ENCODE measurements around the gene HSPB1. TPM values are rescaled to one million over a fixed set of nuclear protein-coding genes. Genes with fewer than 3 reads are reported as not detected.
A peak's percentile ranks its signal among the peaks of the same experiment; 100 is the strongest.
"Not testable (repeated sequence)": the region's sequence is repeated elsewhere in the genome, so short reads cannot be mapped to it uniquely, and the experiment has no call there.

The HSPB1 gene
- total RNA-seq: 3,139 TPM
- long read RNA-seq, transcript HSPB1-201 (3 exons, 909 nt): major isoform, 1,110 of 1,657 reads
- long read RNA-seq, transcript HSPB1-203 (2 exons, 1,455 nt): minor isoform, 517 of 1,657 reads
- long read RNA-seq, partial matches to known transcripts: 28 of 1,657 reads
- long read RNA-seq, other reads (novel, unspliced or antisense): 2 of 1,657 reads

DNA sequence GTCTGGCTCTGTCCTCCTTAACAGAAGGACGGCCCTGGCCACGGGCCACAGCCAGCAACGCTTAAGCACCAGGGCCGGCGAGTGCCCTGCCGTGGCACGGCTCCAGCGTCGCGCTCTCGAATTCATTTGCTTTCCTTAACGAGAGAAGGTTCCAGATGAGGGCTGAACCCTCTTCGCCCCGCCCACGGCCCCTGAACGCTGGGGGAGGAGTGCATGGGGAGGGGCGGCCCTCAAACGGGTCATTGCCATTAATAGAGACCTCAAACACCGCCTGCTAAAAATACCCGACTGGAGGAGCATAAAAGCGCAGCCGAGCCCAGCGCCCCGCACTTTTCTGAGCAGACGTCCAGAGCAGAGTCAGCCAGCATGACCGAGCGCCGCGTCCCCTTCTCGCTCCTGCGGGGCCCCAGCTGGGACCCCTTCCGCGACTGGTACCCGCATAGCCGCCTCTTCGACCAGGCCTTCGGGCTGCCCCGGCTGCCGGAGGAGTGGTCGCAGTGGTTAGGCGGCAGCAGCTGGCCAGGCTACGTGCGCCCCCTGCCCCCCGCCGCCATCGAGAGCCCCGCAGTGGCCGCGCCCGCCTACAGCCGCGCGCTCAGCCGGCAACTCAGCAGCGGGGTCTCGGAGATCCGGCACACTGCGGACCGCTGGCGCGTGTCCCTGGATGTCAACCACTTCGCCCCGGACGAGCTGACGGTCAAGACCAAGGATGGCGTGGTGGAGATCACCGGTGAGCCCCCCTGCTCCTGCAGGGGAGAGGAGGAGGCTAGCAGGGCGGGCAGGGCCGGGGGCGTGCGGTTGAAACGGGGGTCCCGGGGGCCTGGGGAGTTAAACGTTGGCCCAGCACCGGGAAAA is at the start of gene HSPB1:
HSPB1 (plus strand) TSS at position 327 of the 855 bp plus-strand sequence; CDS start at position 367, 40 bp downstream.
- DNase-seq (ENCODE audit: missing footprints) (peak; percentile 95), ATAC-seq (peak; percentile 88)
- intact Hi-C loops (cut with DNase I): loop anchor here (10.0 kb wide), 1 partner anchor 52 kb away; the partner anchor contains the start of gene YWHAG

DNA sequence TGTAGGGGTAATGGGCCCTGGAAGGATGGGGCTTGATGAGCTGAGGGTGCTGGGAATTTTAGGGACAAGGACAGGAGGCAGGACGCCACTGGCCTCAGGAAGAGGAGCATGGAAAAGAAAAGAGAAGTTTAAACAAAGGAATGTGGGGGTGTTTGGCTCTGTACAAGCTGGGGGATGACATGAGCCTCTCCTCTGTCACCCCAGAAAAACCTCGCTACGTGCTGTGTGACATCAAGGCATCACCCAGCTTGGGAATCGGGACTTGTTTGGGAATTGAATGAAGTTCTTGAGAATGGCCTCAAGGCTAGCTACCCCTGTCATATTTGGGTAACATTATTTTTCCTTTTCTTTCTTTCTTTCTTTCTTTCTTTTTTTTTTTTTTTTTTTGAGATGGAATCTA is 47.7 kb upstream of the HSPB1 start:
- no peak for ATAC-seq
- intact Hi-C loops (cut with DNase I): no loop called here

DNA sequence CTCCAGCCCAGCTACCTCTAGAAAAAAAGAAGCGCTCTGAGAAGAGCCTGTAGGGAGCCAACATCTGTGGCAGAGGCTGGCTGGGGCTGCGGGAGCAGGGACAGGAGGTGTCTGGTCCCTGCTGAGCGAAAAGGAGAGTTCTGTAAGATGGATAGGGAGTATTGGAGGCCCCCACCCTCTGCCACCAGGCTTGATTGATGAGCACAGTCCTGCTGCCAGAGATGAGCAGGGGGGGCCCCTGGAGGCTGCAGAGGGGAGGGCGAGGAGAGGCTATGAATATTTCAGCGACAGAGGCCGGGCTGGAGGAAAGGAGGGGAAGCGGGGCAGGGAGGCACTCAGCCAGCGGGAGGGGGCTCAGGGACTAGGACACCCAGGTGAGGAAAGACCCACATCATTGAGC is 44.5 kb upstream of the HSPB1 start:
- intact Hi-C loops (cut with DNase I): no loop called here
- ATAC-seq (no peak), DNase-seq (ENCODE audit: missing footprints) (no peak)

More for the DNA sequence above, 47.7 kb upstream of the HSPB1 start:
- no peak for DNase-seq (ENCODE audit: missing footprints)

DNA sequence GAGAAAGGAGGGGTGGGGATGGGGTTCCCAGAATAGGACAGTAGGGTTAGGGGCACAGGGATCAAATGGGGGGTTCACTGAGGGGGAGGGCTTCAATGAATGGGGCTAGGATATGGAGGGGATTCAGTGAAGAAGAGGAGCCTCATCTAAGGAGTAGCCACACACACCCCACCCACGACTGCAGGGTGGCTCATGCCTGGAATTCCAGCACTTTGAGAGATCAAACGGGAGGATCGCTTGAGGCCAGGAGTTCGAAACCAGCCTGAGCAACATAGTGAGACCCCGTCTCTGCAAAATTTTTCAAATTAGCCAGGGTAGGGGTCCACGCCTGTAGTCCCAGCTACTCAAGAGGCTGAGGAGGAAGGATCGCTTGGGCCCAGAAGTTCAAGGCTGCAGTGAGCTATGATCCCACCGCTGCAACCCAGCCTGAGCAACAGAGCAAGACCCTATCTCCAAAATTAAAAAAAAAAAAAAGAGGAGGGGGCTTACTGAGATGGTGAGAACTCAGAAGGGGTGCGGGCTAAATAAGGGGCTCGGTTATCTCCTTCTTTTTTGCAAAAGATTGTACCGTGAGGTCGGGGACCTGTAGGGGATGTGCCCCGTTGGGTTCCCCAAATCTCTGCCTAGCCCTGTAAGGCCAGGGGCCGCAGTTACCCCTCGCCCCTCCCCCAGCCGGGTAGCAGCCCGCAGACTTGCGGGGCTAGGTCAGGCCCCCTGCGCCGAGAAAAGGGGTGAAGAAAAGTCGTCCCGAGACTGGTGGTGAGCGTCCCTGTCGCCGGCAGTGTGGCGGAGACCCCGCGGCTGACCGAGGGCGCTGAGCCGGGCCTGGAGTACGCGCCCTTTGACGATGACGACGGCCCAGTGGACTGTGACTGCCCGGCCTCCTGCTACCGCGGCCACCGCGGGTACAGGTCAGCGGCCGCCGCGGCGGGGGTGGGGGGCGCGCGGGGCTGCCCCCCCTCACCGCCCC is 43.1 kb upstream of the HSPB1 start:
- no peak for ATAC-seq
- no peak for DNase-seq (ENCODE audit: missing footprints)
- intact Hi-C loops (cut with DNase I): loop anchor here (5.0 kb wide), 1 partner anchor 82 kb away; no protein-coding TSS in a partner anchor

DNA sequence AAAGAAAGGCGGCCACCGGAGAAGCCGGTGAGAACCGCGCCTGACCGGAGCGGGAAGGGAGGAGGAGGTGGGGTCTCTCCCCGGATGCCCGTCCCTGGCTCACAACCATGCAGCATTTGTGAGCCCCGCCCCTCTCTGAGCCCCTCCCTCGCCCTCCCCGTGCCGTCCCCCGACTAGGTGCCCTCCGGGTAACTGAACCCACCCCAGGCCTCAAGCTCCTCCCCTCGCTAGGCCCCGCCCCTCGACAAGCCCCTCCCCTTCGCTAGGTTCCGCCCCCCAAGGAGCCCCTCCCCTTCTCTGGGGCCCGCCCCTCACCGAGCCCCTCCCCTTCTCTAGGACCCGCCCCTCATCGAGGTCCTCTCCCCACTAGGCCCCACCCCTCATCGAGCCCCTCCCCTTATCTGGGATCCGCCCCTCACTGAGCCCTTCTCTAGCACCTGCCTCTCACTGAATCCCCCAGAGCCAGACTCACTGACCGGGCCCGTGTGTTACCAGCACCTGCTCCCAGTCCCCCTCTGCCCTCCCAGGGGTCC is 42.2 kb upstream of the HSPB1 start:
- DNase-seq (ENCODE audit: missing footprints): no peak
- no peak for ATAC-seq
- intact Hi-C loops (cut with DNase I): loop anchor here (5.0 kb wide), 1 partner anchor 83 kb away; no protein-coding TSS in a partner anchor

DNA sequence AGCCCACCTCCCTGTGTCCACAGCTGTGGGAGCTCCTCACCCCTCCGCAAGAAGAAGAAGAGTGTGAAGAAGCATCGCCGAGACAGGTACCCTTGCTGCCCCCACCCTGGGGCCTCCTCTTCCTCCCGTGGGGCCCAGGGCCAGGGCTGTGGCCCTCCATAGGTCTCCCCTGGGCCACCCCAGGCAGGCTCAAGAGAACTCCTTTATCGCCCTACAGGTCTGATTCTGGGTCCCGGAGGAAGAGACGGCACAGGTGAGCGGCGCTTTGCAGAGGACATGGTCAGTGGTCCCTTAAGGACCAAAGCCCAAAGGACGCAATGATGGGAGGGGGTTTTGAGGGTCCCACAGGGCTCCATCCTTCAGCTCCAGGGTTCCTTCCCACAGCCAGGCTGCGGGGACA is 41.1 kb upstream of the HSPB1 start:
- DNase-seq (ENCODE audit: missing footprints) (no peak), ATAC-seq (no peak)
- intact Hi-C loops (cut with DNase I): loop anchor here (5.0 kb wide), 1 partner anchor 84 kb away; no protein-coding TSS in a partner anchor

DNA sequence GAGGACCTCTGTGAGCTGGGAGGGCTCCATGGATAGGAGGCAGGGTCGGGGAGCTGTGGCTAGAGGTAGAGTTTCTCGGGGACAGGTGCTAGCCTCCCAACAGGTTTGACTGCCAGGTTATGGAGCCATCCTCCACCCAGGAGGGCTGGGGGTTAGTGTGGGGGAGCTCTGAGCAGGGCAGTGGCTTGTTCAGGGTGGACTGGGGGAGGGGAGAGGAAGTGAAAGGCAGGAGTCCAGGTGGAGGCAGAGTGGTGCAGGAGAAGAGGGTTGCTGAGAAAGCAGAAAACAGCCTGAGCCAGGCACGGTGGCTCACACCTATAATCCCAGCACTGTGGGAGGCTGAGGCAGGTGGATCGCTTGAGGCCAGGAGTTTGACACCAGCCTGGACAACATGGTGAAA is 40.5 kb upstream of the HSPB1 start:
- intact Hi-C loops (cut with DNase I): loop anchor here (5.0 kb wide), 1 partner anchor 85 kb away; no protein-coding TSS in a partner anchor
- no peak for ATAC-seq

DNA sequence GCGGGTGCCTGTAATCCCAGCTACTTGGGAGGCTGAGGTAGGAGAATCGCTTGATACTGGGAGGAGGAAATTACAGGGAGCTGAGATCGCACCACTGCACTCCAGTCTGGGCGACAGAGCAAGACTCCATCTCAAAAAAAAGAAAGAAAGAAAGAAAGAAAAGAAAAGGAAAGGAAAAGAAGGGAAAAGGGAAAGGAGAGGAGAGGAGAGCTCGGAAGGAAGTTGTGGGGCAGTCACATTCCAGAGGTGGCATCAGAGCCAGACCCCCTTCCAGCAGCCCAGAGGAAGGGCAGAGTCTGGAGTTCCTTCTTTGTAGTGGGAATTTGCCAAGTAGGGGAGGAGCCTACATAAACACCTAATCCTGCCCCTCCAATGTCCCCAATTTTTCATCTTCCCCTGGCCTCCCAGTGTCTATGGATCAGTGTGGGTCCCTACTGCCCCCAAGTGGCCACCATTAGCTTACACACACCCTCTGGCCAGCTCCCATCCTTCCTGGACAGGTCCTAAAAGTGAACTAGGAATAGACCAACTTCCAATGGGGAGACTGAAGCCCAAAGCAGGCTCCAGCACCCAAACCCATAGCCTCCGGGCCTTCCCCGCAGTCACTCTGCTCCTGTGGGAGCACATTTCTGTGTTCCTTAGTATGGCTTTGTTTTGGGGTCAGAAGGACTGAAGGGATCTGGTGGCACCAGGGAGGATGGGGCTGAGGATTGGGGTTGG is 39.6 kb upstream of the HSPB1 start:
- DNase-seq (ENCODE audit: missing footprints) (no peak), ATAC-seq (peak; percentile 80)
- intact Hi-C loops (cut with DNase I): loop anchor here (5.0 kb wide), 1 partner anchor 86 kb away; no protein-coding TSS in a partner anchor

More for the DNA sequence above, 40.5 kb upstream of the HSPB1 start:
- no peak for DNase-seq (ENCODE audit: missing footprints)

DNA sequence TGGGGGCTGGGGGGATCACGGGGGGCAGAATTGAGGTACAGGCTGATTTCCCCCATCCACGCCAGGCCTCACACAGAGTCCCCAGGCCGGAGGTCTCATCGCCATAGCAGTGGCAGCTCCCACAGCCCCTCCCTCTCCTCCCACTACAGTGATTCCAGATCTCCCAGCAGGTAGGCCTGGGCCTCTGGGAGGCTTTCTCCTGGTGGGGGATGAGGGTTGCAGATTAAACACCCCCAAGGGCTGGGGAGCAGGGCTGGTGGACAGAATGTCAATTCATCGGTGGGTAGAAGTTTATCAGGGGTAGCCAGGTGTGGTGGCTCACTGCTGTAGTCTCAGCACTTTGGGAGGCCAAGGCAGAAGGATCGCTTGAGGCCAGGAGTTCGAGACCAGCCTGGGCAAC is 37.2 kb upstream of the HSPB1 start:
- ATAC-seq (no peak), DNase-seq (ENCODE audit: missing footprints) (no peak)
- intact Hi-C loops (cut with DNase I): no loop called here

DNA sequence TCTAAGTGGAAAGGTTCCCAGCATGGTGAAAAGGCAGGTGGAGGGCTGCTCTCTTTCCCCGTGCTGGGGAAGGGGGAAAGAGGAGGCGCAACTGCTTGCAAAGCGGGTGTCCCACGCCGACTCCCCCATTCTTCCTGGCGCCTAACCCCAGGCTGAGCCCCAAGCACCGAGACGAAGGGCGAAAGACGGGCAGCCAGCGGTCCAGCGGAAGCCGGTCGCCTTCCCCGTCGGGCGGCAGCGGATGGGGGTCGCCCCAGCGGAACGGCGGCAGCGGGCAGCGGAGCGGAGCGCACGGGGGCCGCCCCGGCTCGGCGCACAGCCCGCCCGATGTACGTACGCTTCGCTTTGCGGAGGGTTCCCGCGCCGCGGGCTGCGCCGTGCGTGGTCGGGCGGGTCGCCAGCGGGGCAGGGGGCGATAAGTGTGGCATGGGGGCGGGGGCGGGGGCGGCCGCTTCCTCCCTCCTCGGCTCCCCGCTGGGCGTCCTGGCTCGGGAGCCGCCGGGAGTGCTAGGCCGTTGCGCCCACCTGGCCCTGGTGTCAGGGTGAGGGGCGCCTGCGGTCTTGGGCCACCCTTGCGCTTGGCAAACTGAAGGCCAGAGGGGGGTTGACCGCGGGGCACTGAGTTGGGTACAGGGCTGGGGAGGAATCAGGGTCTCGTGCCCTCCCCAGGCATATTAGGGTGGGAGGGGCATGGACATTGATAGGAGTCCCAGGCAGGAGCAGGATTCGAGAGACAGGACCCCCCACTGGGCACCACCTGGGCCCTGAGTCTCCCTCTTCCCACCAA is 35.2 kb upstream of the HSPB1 start:
- ATAC-seq: no peak
- intact Hi-C loops (cut with DNase I): no loop called here
- no peak for DNase-seq (ENCODE audit: missing footprints)

DNA sequence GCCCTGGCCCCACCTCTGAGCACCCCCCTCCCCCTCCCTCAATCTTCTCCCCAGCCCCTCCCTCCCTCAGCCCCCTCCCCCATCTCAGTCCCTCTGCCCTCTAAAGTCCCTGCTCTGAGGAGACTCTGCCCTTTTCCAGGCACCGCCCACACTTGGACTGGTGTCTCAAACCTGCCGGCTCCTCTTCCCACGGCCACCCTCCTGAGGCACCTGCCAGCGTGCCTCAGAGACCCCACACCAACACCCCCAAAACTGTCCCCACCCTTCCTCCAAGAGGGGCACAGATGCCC is 34.6 kb upstream of the HSPB1 start:
- DNase-seq (ENCODE audit: missing footprints) (no peak), ATAC-seq (no peak)
- intact Hi-C loops (cut with DNase I): no loop called here

DNA sequence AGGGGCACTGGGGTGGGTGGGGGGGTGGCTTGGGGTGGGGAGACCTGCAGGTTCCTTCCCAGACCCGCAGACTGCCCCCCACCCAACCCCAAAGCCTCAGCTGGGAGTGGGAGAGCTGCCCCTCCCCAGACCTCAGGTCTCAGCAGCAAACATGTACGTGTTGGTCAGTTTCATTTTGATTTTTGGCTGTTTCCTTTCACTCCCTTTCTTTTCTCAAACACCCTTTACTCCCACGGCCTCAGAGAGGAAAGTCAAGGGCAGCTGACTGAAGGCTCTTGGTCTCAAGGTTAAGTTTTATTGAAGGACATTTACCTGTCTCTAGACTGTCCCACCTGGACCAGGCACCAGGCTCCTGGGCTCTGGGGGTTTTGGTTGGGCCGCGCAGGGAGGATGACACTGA is 34.1 kb upstream of the HSPB1 start:
- no peak for ATAC-seq
- intact Hi-C loops (cut with DNase I): no loop called here
- no peak for DNase-seq (ENCODE audit: missing footprints)

DNA sequence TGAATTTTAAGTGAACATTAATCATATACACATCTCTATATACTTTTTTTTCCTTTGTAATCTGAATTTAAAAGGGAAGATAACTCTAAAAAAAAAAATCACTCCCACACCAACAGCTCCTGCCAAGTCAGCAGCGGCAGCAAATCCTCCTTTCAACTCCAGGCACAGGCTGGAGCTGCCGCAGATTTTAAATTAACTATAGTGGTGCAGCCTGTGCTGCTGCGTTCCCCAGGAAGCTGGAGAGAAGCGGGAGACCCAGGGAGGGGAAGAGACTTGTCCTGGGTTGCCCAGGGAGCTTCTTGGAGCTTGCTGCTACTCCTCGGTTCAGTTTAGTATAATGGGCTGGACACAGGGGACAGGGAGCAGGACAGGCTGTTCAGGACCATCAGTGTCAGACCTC is 32.6 kb upstream of the HSPB1 start:
- intact Hi-C loops (cut with DNase I): no loop called here
- DNase-seq (ENCODE audit: missing footprints): no peak
- ATAC-seq: no peak

DNA sequence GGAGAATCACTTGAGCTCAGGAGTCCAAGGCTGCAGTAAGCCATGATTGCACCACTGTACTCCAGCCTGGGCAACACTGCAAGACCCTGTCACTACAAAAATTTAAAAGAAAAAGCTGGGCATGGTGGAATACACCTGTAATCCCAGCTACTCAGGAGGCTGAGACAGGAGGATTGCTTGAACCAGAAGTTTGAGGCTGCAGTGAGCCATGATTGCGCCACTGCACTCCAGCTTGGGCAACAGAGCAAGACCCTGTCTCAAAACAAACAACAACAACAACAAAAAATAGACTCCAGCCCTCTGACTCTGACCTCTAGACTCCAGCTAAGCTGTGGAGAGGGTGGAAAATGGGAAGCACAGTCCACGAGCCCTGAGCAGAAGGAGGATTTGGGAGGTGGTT is 31.1 kb upstream of the HSPB1 start:
- DNase-seq (ENCODE audit: missing footprints); intact Hi-C loops (cut with DNase I); ATAC-seq: not testable (repeated sequence)

DNA sequence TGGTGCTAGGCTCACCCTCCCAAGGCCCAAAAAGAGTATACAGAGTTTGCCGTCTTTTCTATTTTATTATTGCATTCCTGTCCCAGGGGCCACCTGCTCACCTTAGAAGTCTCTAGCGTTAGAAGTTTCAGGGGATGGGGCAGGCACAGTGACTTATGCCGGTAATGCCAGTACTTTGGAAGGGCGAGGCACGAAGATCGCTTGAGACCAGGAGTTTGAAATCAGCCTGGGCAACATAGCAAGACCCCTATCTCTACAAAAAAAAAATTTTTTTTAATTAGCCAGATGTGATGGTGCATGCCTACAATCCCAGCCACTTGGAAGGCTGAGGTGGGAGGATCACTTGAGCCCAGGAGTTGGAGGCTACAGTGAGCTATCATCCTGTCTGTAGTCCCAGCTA is 30.3 kb upstream of the HSPB1 start:
- intact Hi-C loops (cut with DNase I): no loop called here
- no peak for DNase-seq (ENCODE audit: missing footprints)
- ATAC-seq: no peak

DNA sequence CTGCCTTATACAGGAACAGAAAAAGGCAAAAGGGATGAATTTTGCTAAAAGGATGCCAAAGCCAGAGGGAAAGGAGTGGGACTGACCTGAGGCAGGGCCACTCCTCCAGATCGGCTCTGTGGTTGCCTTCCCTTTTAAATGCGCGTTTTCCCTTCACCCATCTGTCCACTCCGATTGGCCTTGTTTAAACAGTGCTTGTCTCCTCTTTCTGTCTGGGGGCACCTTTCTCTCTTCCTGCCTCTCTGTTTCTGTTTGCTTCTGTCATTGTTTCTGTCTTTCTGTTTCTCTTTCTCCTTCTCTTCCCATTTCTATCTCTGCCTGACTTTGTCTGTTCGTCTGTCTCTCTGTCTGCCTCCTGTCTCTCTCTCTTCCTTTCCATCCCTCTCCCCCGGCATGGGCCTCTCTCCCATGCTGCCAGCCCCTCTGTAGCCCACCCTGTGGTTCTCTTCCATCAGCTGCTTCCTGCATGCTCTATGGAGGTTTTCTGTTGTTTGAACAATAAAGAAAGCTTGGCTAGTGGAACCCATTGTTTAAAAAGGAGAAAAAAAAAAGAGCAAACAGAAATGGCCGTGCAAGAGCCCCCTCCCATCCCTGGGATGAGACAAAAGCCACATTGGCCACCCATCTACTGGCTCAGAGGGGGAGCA is 29.5 kb upstream of the HSPB1 start:
- intact Hi-C loops (cut with DNase I): no loop called here
- DNase-seq (ENCODE audit: missing footprints) (no peak), ATAC-seq (no peak)

DNA sequence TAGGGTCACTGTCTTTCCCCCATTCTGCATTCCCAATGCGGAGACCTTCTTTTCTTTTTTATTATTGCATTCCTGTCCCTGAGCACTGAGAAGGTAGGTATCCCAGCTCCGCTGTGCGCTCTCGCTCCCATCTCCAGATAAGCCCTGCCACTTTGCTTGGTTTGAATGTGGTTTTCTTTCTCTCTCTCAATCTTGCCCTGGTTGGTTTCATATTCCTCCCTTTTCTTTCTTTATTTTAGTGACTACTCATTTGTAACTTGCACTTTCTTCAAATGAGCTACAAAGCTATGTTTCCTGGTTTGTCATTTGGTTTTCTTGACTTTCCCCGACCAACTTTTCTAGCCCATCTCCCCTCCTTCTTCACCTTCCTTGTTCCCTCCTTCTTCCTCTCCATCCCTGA is 29.0 kb upstream of the HSPB1 start:
- no peak for DNase-seq (ENCODE audit: missing footprints)
- no peak for ATAC-seq
- intact Hi-C loops (cut with DNase I): no loop called here

Measured in Right ventricle myocardium inferior (tissue), 1 donor.